Activated CD8-positive, alpha-beta memory T cell treated with anti-CD3 and anti-CD28 coated beads, Interleukin-2, amount 50 U/mL, for 24 hours (primary cell): Measurements from ENCODE around the gene EYA2.
"Not testable (repeated sequence)": the region's sequence is repeated elsewhere in the genome, so short reads cannot be mapped to it uniquely, and the experiment has no call there.

Experiments used
- DNase-seq: peaks from one replicate; pipeline ENCODE4 v3.0.0-alpha.2; 2020; ENCODE audit errors: extremely low read depth

EYA2 gene

GRCh38 chr20:47175493-47175892 is 280.9 kb downstream of the EYA2 start:
- DNase-seq: no peak

GRCh38 chr20:47176217-47176616 is 281.6 kb downstream of the EYA2 start:
- not testable (repeated sequence) for DNase-seq

- no peak for DNase-seq
Measured at GRCh38 chr20:47178277-47178676, 283.6 kb downstream of the EYA2 start.

GRCh38 chr20:47178851-47179250 is 284.2 kb downstream of the EYA2 start:
- no peak for DNase-seq

- DNase-seq: no peak
Measured at GRCh38 chr20:47179267-47179666, 284.6 kb downstream of the EYA2 start.

- DNase-seq: no peak
Measured at GRCh38 chr20:47181056-47181862, 286.6 kb downstream of the EYA2 start.

GRCh38 chr20:47183367-47183766 is 288.7 kb downstream of the EYA2 start:
- DNase-seq: no peak

GRCh38 chr20:47187450-47188195 is 293.0 kb downstream of the EYA2 start:
- DNase-seq: no peak

GRCh38 chr20:47188540-47188939 is 293.9 kb downstream of the EYA2 start:
- no peak for DNase-seq

DNA sequence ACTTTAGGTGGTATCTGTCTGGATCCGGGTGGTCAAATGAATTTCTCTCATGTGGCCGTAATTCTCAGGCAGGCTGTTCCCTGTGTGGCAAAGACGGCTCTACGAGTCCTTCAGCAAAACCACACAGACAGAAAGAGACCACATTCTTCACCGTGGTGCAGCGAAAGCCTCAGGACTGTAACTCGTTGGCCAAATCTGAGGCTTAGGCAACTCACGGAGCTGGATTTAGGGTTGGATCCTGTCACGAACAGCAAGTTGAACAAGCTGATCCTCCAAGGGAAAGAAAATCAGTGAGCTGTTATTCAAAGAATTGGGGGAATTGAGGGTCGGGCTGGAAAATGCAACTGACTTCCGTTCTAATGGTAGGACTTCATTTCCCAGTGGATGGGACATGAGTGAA is 294.4 kb downstream of the EYA2 start:
- no peak for DNase-seq

DNA sequence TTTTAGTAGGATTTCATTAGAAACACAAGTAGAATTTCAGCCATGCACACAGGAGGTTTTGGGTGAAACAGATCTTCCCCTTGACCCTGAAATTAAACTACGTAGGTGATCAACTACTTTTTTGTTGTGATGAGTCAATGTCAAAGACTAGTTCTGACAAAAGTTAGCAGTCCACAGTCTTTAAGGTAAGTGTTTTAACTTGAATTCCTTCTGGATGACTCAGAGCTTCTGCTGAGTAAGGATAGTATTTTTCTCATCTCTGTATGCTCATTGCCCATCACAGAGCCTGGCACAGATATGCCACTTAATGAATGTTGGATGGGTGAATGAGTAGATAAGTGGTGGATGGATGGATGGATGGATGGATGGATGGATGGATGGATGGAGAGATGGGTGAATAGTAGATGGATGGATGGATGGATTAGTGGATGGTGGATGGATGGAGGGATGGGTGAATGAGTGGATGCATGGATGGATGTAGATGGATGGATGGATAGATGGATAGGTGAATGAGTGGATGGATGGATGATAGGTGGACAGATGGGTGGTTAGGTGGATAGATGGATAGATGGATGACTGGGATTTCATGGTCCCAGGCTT is 296.5 kb downstream of the EYA2 start:
- DNase-seq: no peak

DNA sequence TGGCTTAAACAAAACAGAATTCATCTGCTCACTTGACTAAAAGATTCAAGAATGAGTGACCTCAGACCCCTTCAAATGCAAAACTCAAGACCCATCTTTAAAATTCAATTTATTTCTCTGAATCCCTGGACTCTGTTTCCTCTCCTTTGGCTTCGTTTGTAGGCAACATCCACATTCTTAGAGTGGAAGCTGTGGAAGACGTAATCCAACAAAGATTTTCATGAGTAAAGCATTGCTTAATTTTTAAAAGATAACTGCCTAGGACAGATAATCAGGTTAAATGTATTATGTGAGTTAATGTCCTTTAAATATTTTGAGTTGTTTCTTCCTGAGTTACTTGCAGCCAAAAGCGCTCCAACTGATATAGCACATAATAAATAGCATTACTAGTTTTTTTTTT is 297.3 kb downstream of the EYA2 start:
- DNase-seq: no peak

DNA sequence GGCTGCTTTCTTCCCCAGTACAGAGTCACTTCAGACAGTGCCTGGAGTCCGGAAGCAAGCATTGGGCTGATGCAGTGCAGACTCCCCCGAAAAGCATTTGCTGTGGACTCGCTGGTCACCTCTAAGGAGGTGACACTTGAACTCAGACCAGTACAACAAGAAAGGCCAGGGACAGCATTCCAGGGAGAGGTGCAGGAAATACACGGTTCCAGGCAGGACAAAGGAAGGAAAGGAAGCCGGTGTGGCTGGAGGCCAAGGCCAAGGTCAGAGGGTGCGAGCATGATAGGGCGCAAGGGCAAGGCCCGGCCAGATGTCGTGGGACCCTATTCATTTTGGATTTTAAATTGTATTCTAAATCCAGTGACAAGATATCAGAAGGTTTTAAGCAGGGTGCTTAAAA is 300.9 kb downstream of the EYA2 start:
- DNase-seq: no peak

GRCh38 chr20:47196091-47197081 is 301.7 kb downstream of the EYA2 start:
- DNase-seq: peak; percentile 39

DNA sequence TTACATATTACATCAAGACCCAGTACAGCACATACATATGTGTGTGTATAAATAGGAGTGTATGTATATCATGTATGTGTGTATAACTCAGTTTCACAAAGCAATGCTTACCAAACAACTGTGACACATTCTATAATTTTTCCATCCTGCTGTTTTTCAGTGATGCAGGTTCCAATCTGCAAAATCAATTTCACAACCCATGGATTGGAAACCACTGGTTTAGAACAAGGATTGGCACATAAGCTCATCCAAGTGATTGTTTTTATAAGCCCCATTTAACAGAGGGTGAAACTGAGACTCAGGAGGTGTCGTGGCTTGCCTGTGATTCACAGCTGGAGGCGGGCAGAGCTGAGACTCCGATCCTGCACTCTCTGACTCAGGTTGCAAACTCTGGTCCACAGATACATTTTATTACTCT is 303.6 kb downstream of the EYA2 start:
- DNase-seq: peak; percentile 36

DNA sequence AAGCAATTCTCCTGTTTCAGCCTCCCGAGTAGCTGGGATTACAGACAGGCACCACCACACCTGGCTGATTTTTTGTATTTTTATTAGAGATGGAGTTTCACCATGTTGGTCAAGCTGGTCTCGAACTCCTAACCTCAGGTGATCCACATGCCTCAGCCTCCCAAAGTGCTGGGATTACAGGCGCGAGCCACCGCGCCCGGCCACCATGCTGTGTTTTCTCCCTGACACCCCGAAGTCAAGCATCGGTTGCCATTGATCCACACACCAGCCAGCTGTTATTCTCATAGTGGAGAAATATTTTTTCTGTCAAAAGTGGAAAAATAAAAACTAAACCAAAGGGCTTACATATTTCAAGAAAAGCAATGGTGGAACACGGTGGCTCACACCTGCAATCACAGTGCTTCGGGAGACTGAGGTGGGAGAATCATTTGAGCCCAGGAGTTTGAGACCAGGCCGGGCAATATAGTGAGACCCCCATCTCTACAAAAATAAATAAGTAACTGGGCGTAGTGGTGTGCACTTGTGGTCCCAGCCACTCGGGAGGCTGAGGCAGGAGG is 304.4 kb downstream of the EYA2 start:
- DNase-seq: no peak

- DNase-seq: no peak
Measured at GRCh38 chr20:47201074-47201730, 306.6 kb downstream of the EYA2 start.

DNA sequence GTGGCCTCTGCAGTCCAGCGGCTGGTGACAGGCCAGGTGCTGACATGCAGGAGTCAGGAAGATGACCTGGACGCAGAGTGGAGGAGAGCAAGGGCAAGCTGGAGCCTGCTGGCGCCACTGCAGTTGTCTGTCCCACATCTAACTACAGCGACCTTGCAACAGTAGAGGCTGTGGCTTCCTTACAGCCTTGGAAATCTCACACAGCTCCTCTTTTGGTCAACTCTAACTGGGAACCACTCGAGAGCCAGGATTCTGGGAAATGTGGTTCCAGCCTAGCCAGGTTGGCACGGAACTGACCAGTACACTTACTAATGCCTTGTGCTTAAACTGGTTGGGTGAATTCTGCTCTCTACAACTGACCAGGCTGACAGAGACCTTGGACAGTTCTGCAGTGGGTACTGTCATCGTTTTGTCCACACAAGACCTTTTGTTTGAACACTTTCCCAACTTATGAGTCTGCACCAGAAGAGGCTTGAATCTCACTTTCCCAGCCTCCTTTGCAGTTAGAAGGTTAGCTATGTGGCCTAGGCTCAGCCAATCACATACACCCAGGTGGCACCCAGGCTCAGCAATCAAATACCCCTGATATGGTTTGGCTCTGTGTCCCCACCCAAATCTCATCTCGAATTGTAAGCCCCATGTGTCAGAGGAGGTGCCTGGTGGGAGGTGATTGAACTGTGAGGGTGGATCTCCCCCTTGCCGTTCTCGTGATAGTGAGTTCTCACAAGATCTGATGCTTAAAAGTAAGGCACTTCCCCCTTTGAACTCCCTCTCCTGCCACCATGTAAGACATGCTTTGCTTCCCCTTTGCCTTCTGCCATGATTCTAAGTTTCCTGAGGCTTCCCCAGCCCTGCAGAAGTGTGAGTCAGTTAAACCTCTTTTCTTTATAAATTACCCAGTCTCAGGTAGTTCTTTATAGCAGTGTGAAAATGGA is 308.4 kb downstream of the EYA2 start:
- no peak for DNase-seq

DNA sequence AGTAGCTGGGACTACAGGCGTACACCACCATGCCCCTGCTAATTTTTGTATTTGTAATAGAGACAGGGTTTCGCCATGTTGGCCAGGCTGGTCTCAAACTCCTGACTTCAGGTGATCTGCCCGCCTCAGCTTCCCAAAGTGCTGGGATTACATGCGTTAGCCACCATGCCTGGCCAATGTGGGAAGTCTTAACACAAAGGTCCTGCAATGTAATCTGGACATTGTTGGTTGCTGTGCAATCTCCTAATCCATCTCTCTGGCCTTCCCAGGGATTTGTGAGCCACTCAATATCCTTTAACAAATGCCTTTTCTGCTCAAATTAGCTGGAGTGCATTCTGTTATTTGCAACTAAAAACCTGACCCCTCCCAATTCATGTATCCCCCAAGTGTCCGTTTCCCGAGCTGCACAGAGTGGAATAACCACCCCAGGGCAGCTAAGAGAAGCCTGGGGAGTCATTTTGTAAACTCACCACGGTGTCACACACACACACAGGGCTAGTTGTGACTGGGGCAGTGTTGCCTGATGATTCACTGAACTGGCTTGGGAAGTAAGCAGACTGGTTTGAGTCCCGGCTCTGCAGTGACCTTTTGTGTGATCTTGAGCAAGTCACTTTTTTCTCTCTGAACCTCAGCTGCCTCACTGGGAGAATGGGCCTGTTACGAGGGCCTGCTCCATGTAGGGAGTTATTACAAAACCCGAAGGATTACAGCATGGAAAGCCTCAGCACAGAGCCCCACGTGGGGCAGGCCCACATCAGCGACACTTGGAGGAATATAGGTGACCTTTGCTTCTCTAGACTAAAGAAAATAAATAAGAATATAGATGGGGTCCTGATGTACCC is 309.6 kb downstream of the EYA2 start:
- no peak for DNase-seq
